Activated CD8-positive, alpha-beta T cell treated with anti-CD3 and anti-CD28 coated beads for 36 hours (primary cell): ENCODE measurements around the gene SPG11. TPM values are rescaled to one million over a fixed set of nuclear protein-coding genes. Genes with fewer than 3 reads are reported as not detected.
"Not testable (repeated sequence)": the region's sequence is repeated elsewhere in the genome, so short reads cannot be mapped to it uniquely, and the experiment has no call there.

ENCODE experiments used
- ATAC-seq: fragments of 200-7000 bp; cut with Tn5 transposase; one replicate; pipeline ENCODE4 v1.10.0; 2021; ENCODE audit warnings: mild to moderate bottlenecking, moderate library complexity
- CTCF ChIA-PET: fragments of 350-600 bp; sonication (Branson Sonifier 250); formaldehyde crosslinking; loops from one replicate; lab custom pipeline; 2021; ENCODE audit warnings: antibody characterized with exemption; lab: Charles Lee
- POLR2A ChIA-PET: fragments of 350-600 bp; sonication (Branson Sonifier 250); formaldehyde crosslinking; loops from one replicate; lab custom pipeline; 2021; ENCODE audit warnings: antibody characterized with exemption; lab: Charles Lee
- DNase-seq: peaks from one replicate; pipeline ENCODE4 v3.0.0-alpha.2; 2020
- H3K27ac Mint-ChIP-seq: one replicate; pipeline ENCODE4 v1.8.0; 2021; ENCODE audit warnings: mild to moderate bottlenecking, mixed read lengths
- H3K27me3 Mint-ChIP-seq: one replicate; pipeline ENCODE4 v1.8.0; 2021; ENCODE audit warnings: mixed read lengths
- H3K36me3 Mint-ChIP-seq: one replicate; pipeline ENCODE4 v1.8.0; 2021; ENCODE audit warnings: low read depth, mixed read lengths
- H3K4me1 Mint-ChIP-seq: one replicate; pipeline ENCODE4 v1.8.0; 2021; ENCODE audit warnings: low read depth, mixed read lengths
- H3K4me3 Mint-ChIP-seq: one replicate; pipeline ENCODE4 v1.8.0; 2021; ENCODE audit warnings: mild to moderate bottlenecking, moderate library complexity, mixed read lengths
- H3K9me3 Mint-ChIP-seq: one replicate; pipeline ENCODE4 v1.8.0; 2021; ENCODE audit warnings: mixed read lengths
- intact Hi-C: fragments of 100-400 bp; cut with micrococcal nuclease; formaldehyde crosslinking; loops from one replicate; pipeline ENCODE4 v1.10.0; 2022
- total RNA-seq, 2 experiments: library from RNA; stranded (reverse); gene quantifications; one replicate each; pipeline ENCODE4 v1.2.3, GENCODE V29; 2021
- TF ChIP-seq, protein P1 (sequence below): fragments of 200-600 bp; IDR thresholded peaks from one replicate; pipeline ENCODE4 v1.8.0; 2022; ENCODE audit warnings: antibody characterized with exemption, mild to moderate bottlenecking

SPG11 gene
- total RNA-seq, 2 experiments from 2014 or later, result 68.6 to 71.5 TPM

DNA sequence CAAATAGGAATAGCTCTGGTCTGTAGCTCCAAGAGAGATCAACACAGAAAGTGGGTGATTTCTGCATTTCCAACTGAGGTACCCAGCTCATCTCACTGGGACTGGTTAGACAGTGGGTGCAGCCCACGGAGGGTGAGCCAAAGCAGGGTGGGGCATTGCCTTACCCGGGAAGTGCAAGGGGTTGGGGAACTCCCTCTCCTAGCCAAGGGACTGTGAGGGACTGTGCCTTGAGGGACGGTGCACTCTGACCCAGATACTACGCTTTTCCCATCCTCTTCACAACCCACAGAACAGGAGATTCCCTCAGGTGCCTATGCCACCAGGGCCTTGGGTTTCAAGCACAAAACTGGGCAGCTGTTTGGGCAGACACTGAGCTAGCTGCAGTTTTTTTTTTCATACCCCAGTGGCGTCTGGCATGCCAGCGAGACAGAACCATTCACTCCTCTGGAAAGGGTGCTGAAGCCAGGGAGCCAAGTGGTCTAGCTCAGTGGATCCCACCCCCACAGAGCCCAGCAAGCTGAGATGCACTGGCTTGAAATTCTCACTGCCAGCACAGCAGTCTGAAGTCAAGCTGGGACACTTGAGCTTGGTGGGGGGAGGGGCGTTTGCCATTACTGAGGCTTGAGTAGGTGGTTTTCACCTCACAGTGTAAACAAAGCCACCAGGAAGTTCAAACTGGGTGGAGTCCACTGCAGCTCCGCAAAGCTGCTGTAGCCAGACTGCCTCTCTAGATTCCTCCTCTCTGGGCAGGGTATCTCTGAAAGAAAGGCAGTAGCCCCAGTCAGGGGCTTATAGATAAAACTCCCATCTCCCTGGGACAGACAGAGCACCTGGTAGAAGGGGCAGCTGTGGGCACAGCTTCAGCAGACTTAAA, 19.6 kb upstream of the SPG11 start:
- POLR2A ChIA-PET, result interaction anchor here (0.7 to 39.8 kb wide), 6 partner anchors 9 to 39 kb away, joined by 3 to 1862 read pairs (median 6); partner anchors contain the start of genes B2M, PATL2, SPG11 and TRIM69

DNA sequence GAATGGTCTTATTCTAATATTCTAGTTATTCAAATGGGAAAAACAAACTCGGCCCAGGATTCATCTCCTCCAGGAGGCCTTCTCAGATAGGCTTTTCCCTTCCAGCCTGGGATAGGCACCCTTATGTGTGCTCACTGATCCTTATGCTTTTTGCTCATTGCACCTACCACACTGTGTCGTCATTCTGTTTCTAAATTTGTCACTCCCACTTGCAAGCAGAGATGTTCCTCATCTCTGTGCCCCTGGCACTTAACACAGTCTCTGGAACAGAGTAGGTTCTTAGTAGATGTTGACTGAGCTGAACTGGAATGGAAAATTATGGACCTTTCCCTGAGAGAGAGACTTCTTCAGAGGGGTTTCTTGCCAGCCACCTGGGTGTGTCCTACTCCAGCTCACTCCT, 18.7 kb upstream of the SPG11 start:
- Mint-ChIP-seq H3K27ac (peak overlapping the region; percentile 90), H3K27me3 (no peaks in the 10 kb centered on the region), H3K9me3 (peaks cover 13% of the 10 kb centered on the region), H3K36me3 (peaks cover 11% of the 10 kb centered on the region), H3K4me1 (peaks cover 78% of the 10 kb centered on the region), H3K4me3 (peak overlapping the region; percentile 31)
- ChIA-PET POLR2A (interaction anchor here (0.8 to 39.8 kb wide), 5 partner anchors 8 to 39 kb away, joined by 3 to 1862 read pairs (median 9); partner anchors contain the start of genes B2M, PATL2, SPG11 and TRIM69), CTCF (interaction anchor here (0.8 to 3.0 kb wide), 7 partner anchors 10 to 56 kb away, joined by 3 to 12 read pairs (median 7); partner anchors contain the start of genes B2M, PATL2 and SPG11)
- no peak for DNase-seq
- ATAC-seq, result peak; percentile 40
- intact Hi-C loops, result no loop called here
- TF ChIP-seq, protein P1, sequence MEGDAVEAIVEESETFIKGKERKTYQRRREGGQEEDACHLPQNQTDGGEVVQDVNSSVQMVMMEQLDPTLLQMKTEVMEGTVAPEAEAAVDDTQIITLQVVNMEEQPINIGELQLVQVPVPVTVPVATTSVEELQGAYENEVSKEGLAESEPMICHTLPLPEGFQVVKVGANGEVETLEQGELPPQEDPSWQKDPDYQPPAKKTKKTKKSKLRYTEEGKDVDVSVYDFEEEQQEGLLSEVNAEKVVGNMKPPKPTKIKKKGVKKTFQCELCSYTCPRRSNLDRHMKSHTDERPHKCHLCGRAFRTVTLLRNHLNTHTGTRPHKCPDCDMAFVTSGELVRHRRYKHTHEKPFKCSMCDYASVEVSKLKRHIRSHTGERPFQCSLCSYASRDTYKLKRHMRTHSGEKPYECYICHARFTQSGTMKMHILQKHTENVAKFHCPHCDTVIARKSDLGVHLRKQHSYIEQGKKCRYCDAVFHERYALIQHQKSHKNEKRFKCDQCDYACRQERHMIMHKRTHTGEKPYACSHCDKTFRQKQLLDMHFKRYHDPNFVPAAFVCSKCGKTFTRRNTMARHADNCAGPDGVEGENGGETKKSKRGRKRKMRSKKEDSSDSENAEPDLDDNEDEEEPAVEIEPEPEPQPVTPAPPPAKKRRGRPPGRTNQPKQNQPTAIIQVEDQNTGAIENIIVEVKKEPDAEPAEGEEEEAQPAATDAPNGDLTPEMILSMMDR, result no peak

More for the DNA sequence above, 19.6 kb upstream of the SPG11 start:
- intact Hi-C loops, H3K27me3 Mint-ChIP-seq: not testable (repeated sequence)
- DNase-seq (peak; percentile 95), ATAC-seq (peak; percentile 71)
- Mint-ChIP-seq H3K4me3 (peak overlapping the region; percentile 56), H3K9me3 (peaks cover 16% of the 10 kb centered on the region), H3K36me3 (peaks cover 16% of the 10 kb centered on the region), H3K27ac (peak overlapping the region; percentile 90), H3K4me1 (peaks cover 76% of the 10 kb centered on the region)
- CTCF ChIA-PET, result interaction anchor here (1.0 to 3.0 kb wide), 8 partner anchors 9 to 98 kb away, joined by 3 to 12 read pairs (median 6); partner anchors contain the start of genes B2M, PATL2, SPG11 and TRIM69

DNA sequence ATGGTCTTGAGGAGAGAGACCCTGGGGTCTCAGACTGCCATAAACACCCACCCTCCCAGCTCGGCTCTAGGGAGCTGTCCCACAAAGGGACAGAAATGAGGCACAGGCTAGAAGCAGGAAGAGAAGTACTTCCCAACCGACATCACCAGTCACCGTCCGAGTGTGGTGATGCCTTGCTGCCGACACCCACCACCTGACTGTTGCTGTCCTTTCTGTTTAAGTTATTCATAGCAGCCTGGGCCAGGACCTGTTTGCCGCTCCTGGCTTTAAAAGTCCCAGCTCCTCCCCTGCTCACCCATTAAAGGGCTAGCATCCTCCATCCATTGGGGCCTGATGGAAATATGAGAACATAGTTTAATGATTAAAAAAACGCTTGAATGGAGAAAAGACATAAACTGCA, 13.2 kb upstream of the SPG11 start:
- peak; percentile 73 for DNase-seq
- intact Hi-C loops, result loop anchor here (5.0 kb wide), 1 partner anchor 36 kb away; the partner anchor contains the start of genes B2M and PATL2
- ChIA-PET POLR2A (interaction anchor here (0.8 to 39.8 kb wide), 4 partner anchors 10 to 45 kb away, joined by 3 to 1862 read pairs (median 39); partner anchors contain the start of genes B2M, PATL2, SPG11 and TRIM69), CTCF (interaction anchor here (0.9 to 2.5 kb wide), 4 partner anchors 11 to 61 kb away, joined by 5 to 37 read pairs (median 18); partner anchors contain the start of genes B2M, PATL2 and SPG11)
- Mint-ChIP-seq H3K36me3 (peaks cover 6% of the 10 kb centered on the region), H3K9me3 (no peaks in the 10 kb centered on the region), H3K27me3 (no peaks in the 10 kb centered on the region), H3K4me1 (peaks cover 81% of the 10 kb centered on the region), H3K27ac (peak overlapping the region; percentile 90), H3K4me3 (peak overlapping the region; percentile 64)
- ATAC-seq, result peak; percentile 69
- TF ChIP-seq, protein P1, result no peak

DNA sequence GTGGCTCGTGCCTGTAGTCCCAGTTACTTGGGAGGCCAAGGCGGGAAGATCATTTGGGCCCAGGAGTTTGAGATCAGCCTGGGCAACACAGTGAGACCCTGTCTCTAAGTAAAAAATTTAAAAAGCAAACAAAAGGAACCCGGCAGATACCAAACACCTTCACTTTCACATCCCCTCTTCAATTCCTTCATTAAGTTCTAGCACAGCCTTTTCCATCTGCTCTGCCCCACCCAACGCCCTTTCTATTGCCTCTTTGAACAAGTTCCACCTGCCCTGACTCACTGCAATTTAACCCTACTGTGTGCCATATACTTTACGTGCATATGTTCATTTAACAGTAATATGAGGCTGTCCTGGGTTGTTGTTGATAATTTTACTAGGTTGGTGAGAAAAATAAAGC, 12.4 kb upstream of the SPG11 start:
- peaks cover 83% of the 10 kb centered on the region for H3K4me1 Mint-ChIP-seq
- CTCF ChIA-PET, result interaction anchor here (1.4 to 4.2 kb wide), 3 partner anchors 10 to 12 kb away, joined by 6 to 37 read pairs (median 19); partner anchors contain the start of gene SPG11
- H3K4me3 Mint-ChIP-seq, result peak overlapping the region; percentile 64
- H3K9me3 Mint-ChIP-seq, result no peaks in the 10 kb centered on the region
- intact Hi-C loops, result loop anchor here (5.0 kb wide), 1 partner anchor 36 kb away; the partner anchor contains the start of genes B2M and PATL2
- no peak for ATAC-seq
- TF ChIP-seq, protein P1, result no peak
- peak overlapping the region; percentile 90 for H3K27ac Mint-ChIP-seq
- H3K27me3 Mint-ChIP-seq, result no peaks in the 10 kb centered on the region
- POLR2A ChIA-PET, result interaction anchor here (1.2 to 39.8 kb wide), 4 partner anchors 10 to 46 kb away, joined by 3 to 1862 read pairs (median 62); partner anchors contain the start of genes B2M, PATL2, SPG11 and TRIM69
- no peak for DNase-seq
- peaks cover 6% of the 10 kb centered on the region for H3K36me3 Mint-ChIP-seq

DNA sequence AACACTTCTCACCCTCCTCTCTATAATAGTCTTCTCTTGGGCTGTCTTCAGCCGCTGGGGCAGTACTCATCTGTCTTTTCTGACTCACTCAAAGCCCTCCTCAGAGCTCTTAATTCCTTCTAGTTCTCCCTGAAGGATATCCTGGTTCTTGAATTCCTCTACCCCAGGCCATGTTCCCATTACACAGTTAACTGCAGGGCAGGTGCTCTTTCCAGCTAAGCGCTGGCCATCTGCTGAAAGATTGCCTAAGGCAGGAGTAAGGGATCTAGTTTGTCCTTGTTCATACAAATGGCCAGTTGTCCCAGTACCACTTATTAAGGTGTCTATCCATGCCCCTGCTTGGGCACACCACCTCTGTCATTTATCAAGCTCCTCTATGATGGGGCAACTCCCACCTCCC, 10.2 kb upstream of the SPG11 start:
- TF ChIP-seq, protein P1, result no peak
- Mint-ChIP-seq H3K4me3 (no peak overlapping the region), H3K27me3 (no peaks in the 10 kb centered on the region), H3K4me1 (peaks cover 88% of the 10 kb centered on the region), H3K27ac (no peak overlapping the region), H3K9me3 (no peaks in the 10 kb centered on the region), H3K36me3 (peaks cover 4% of the 10 kb centered on the region)
- DNase-seq (no peak), ATAC-seq (no peak)
- ChIA-PET CTCF (interaction anchor here (1.0 to 4.2 kb wide), 3 partner anchors 10 to 37 kb away, joined by 3 to 19 read pairs (median 5); partner anchors contain the start of gene SPG11), POLR2A (interaction anchor here (0.9 to 39.8 kb wide), 4 partner anchors 9 to 48 kb away, joined by 3 to 1862 read pairs (median 28); partner anchors contain the start of genes B2M, PATL2, SPG11 and TRIM69)
- intact Hi-C loops, result no loop called here
